Lower leg skin (tissue), 4 donors: ENCODE measurements around the gene PRAME. TPM values are rescaled to one million over a fixed set of nuclear protein-coding genes. Genes with fewer than 3 reads are reported as not detected.

Experiments
- DNase-seq, 2 donors: peaks; one replicate each; pipeline ENCODE4 v3.0.0-alpha.2; 2019; ENCODE audit warnings: low spot score in 2 of 2
- H3K4me3 ChIP-seq: fragments of 200-600 bp; sonication (generic); 2 replicates; pipeline ENCODE4 v1.5.1; 2017; ENCODE audit warnings: mild to moderate bottlenecking, low read depth; ENCODE audit not compliant: poor library complexity, severe bottlenecking
- CTCF ChIP-seq, 3 donors: fragments of 450-650 bp; IDR thresholded peaks; one replicate each; pipeline ENCODE4 v1.5.1; 2016; ENCODE audit warnings: antibody characterized with exemption in 3 of 3, mild to moderate bottlenecking in 3 of 3, moderate library complexity in 2 of 3
- POLR2A ChIP-seq, 2 donors: fragments of 450-650 bp; IDR thresholded peaks; one replicate each; pipeline ENCODE4 v1.6.1; 2016 to 2017; ENCODE audit warnings: antibody characterized with exemption in 2 of 2, mild to moderate bottlenecking in 1 of 2, moderate library complexity in 1 of 2
- WGBS, 2 donors: methylation state at CpG; one replicate each; pipeline ENCODE4 v1.1.5; 2018; 5-methylcytosine and 5-hydroxymethylcytosine counted together
- intact Hi-C: fragments of 100-400 bp; cut with DNase I; formaldehyde crosslinking; loops from one replicate; pipeline ENCODE4 v1.15.0; 2023; ENCODE audit warnings: low total_unique reads
- total RNA-seq, 4 donors: library from RNA; depleted of rRNA; stranded (reverse); fragments of >200 nt; gene quantifications; one replicate each; pipeline ENCODE4 v1.1.0, GENCODE V29; 2016

PRAME gene
- total RNA-seq, 4 donors from 2014 or later = not detected

DNA sequence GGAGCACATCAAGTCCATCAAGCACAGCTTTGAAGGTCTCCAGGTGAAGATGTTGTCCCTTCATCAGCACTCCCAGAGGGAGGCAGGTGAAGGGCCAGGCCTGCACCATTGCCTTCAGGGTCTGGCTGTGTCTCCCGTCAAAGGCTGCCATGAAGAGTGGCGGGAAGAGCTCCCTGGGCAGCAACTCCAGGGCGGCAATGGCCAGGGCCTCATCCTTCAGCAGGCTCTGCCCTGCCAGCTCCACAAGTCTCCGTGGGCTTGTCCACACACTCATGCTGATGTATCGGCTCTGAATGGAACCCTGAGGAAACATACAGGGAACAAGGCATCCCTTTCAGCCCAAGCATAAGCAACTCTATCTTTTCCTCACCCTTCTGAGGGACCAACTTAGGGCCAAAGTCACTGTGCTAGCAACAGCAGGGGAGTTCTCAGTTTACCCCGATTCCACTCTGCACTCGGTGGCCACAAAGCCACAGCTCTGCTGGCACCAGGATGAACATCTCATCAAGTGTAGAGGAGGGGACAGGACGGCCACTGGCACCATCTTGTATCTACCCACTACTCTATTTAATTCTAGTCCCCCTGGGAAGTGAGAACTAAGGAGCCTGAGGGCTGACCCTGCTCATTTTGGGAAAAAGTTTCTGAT, 8.2 kb downstream of the PRAME start:
- WGBS, 2 donors = 91 to 92% methylated on average over 8 of the region's 8 CpGs
- TF ChIP-seq CTCF (IDR thresholded peaks at IDR 0.05) (no peak), POLR2A (IDR thresholded peaks at IDR 0.05) (no peak)

DNA sequence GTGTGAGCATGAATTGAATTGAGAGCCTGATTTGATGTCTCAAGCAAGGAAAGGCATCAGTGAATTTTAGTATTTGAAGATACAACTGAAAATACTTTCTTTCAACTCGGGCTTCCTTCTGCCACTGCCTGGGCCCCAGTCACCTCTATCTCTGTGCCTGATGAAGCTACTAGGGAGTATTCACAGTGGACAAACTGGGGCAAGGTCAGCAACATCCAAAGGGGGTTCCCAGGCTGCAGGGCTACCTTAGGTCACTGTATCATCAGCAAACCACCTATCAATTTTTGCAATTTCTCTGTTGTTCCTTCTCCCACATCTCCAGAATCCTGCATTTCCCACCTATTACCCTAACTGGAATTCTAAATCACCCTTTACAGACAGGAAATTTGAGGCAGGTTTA, 10.2 kb downstream of the PRAME start:
- DNase-seq = no peak
- no peak overlapping the region for H3K4me3 ChIP-seq
- intact Hi-C loops = no loop called here
- TF ChIP-seq CTCF (IDR thresholded peaks at IDR 0.05) = no peak
- TF ChIP-seq POLR2A (IDR thresholded peaks at IDR 0.05) = no peak
- 62 to 76% methylated on average over 1 of the region's 1 CpG for WGBS, 2 donors

More for the DNA sequence above, 8.2 kb downstream of the PRAME start:
- H3K4me3 ChIP-seq = no peak overlapping the region
- DNase-seq = no peak
- intact Hi-C loops = no loop called here

GRCh38 chr22:22548317-22548716, 10.7 kb downstream of the PRAME start:
- TF ChIP-seq POLR2A (IDR thresholded peaks at IDR 0.05) = no peak
- TF ChIP-seq CTCF (IDR thresholded peaks at IDR 0.05) = no peak
- no peak for DNase-seq

GRCh38 chr22:22547692-22548300, 11.3 kb downstream of the PRAME start:
- WGBS, 2 donors = 38 to 41% methylated on average over 3 of the region's 3 CpGs
- DNase-seq = no peak
- H3K4me3 ChIP-seq = no peak overlapping the region
- TF ChIP-seq CTCF (IDR thresholded peaks at IDR 0.05) = no peak
- no peak for TF ChIP-seq POLR2A (IDR thresholded peaks at IDR 0.05)
- intact Hi-C loops = no loop called here

More at GRCh38 chr22:22548317-22548716, 10.7 kb downstream of the PRAME start:
- H3K4me3 ChIP-seq = no peak overlapping the region
- intact Hi-C loops = no loop called here
- WGBS, 2 donors = 74 to 75% methylated on average over 9 of the region's 9 CpGs

DNA sequence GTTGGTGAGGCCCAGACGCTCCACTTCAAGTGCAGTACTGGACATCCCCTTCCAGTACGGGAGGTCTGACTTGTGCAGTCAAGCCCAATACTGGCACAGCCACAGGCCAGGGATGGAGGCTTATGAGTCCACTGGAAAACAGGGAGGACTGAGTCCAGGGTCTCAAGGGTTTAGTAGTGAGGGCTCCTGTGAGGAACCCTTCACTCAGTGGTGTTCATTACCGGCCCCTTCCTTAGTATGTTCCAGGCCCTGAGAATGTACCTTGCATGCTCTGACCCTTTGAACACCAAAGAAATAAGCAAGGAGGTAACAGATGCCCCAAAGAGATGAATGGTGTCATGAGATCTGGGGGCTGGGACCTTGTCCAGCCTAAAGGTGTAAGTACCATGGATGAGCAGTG, 11.8 kb downstream of the PRAME start:
- intact Hi-C loops = no loop called here

More for the DNA sequence above, 11.8 kb downstream of the PRAME start:
- WGBS, 2 donors = 71 to 84% methylated on average over 3 of the region's 3 CpGs
- no peak for TF ChIP-seq POLR2A (IDR thresholded peaks at IDR 0.05)
- no peak for TF ChIP-seq CTCF (IDR thresholded peaks at IDR 0.05)
- DNase-seq = no peak
- no peak overlapping the region for H3K4me3 ChIP-seq
